Breast epithelium (tissue), 3 donors: ENCODE results near the gene CXCL17.

Source experiments
- POLR2A ChIP-seq: fragments of 450-650 bp; IDR thresholded peaks from one replicate; pipeline ENCODE4 v1.6.1; 2016; ENCODE audit warnings: antibody characterized with exemption, mild to moderate bottlenecking, moderate library complexity
- POLR2AphosphoS5 ChIP-seq, 3 donors: sonication (generic); formaldehyde crosslinking; IDR thresholded peaks; one replicate each; pipeline ENCODE4 v1.6.1; 2017; ENCODE audit warnings: antibody characterized with exemption in 3 of 3
- TF ChIP-seq, protein P1 (sequence below), 3 donors: fragments of 450-650 bp; IDR thresholded peaks; one replicate each; pipeline ENCODE4 v1.5.1; 2016 to 2017; ENCODE audit warnings: antibody characterized with exemption in 3 of 3, mild to moderate bottlenecking in 3 of 3, moderate library complexity in 3 of 3

DNA sequence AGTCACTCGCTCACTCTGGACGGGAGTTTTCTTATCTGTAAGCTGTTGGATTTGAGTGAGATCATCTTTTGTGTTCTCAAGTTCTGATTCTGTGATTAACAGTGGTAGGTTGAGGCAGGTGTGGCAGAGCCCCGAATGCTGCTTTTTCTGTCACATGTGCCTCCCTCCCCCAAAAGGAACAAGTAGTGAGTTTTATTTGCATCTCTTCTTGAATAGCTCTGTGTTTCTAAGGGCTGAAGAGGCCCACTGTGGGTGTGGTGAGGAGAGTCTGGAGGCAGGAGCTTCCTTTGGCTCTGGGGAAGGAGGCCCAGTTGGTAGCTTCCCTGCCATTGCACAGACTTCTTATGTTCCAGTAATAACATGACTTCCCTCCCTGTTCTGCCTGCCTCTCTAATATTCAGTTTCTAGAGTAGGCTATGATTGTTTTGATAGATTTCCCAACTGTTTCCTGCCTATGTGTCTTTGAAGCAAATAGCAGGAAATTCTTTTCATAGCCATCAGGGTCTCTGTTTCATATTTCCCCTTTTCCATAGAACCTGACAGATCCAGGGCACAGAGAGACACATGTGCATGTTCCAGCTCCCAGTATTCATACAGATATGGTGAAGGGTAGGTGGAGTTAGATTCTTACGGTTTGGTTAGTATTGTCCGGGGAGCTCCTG, 23.9 kb upstream of the CXCL17 start:
- TF ChIP-seq POLR2AphosphoS5 (IDR thresholded peaks at IDR 0.05), result no peak
- TF ChIP-seq, protein P1, sequence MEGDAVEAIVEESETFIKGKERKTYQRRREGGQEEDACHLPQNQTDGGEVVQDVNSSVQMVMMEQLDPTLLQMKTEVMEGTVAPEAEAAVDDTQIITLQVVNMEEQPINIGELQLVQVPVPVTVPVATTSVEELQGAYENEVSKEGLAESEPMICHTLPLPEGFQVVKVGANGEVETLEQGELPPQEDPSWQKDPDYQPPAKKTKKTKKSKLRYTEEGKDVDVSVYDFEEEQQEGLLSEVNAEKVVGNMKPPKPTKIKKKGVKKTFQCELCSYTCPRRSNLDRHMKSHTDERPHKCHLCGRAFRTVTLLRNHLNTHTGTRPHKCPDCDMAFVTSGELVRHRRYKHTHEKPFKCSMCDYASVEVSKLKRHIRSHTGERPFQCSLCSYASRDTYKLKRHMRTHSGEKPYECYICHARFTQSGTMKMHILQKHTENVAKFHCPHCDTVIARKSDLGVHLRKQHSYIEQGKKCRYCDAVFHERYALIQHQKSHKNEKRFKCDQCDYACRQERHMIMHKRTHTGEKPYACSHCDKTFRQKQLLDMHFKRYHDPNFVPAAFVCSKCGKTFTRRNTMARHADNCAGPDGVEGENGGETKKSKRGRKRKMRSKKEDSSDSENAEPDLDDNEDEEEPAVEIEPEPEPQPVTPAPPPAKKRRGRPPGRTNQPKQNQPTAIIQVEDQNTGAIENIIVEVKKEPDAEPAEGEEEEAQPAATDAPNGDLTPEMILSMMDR (IDR thresholded peaks at IDR 0.05), result no peak
- TF ChIP-seq POLR2A, result no peak
